ENCODE measurements around the gene SYNJ1. TPM values are rescaled to one million over a fixed set of nuclear protein-coding genes. Genes with fewer than 3 reads are reported as not detected.
A peak's percentile ranks its signal among the peaks of the same experiment; 100 is the strongest.
"Not testable (repeated sequence)": the region's sequence is repeated elsewhere in the genome, so short reads cannot be mapped to it uniquely, and the experiment has no call there.

The SYNJ1 gene
- total RNA-seq, 4 donors from 2014 or later = 6.5 to 13.8 (median 7.6) TPM

DNA sequence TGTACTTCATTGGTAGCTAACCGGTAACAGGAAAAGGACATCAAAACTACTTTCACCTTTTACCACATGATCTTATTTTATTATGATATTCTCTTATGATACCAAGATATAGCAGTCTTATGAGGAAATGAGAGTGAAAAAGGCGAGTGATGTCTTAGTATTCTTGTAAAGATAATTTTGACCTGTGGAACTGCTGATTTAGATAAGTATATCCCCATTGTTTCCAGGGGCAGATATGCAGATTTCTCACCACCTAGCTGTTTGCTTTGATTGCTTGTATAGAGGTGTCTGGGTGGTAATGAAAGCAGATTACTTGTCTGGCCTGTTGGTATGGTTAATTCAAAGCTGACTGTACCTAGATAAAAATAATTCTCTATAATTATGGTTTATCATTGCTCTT, 53.1 kb downstream of the SYNJ1 start:
- intact Hi-C loops (cut with DNase I) = no loop called here
- 89 to 91% methylated on average over 2 of the region's 2 CpGs for WGBS, 2 donors
- Histone ChIP-seq H3K4me1 (no peaks in the 10 kb centered on the region), H3K36me3 (peaks cover 0 to 52% (median 0%) of the 10 kb centered on the region in 3 donors), H3K4me3 (no peak overlapping the region), H3K27ac (no peak overlapping the region), H3K9me3 (no peaks in the 10 kb centered on the region), H3K27me3 (no peaks in the 10 kb centered on the region)
- TF ChIP-seq POLR2A (IDR thresholded peaks at IDR 0.05) (no peak), CTCF (IDR thresholded peaks at IDR 0.05) (no peak)
- no peak for DNase-seq

DNA sequence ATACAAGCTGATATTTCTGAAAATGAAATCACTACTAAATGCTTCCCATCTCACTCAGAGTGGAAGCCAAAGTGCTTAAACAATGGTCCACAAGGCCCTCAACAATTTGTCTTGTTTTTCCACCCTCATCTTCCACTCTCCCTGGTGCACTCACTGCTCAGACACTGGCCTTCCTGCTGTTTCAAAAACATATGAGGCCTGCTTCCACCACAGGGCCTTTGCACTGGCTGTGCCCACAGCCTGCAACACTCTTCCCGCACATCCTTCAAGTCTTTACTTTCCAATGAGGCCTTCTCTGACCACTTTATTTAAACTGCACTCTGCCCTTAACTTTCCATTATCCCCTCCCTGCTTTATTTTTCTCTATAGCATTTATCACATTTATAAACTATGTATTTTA, 53.8 kb downstream of the SYNJ1 start:
- intact Hi-C loops (cut with DNase I) = no loop called here
- TF ChIP-seq POLR2A (IDR thresholded peaks at IDR 0.05) = no peak
- TF ChIP-seq CTCF (IDR thresholded peaks at IDR 0.05) = no peak

GRCh38 chr21:32666258-32666657, 61.6 kb downstream of the SYNJ1 start:
- no peak overlapping the region for H3K27ac ChIP-seq
- peaks cover 12 to 93% (median 34%) of the 10 kb centered on the region in 3 donors for H3K36me3 ChIP-seq
- peaks cover 0 to 2% (median 0%) of the 10 kb centered on the region in 3 donors for H3K4me1 ChIP-seq
- TF ChIP-seq POLR2A (IDR thresholded peaks at IDR 0.05) (no peak), CTCF (IDR thresholded peaks at IDR 0.05) (no peak)
- DNase-seq = no peak
- WGBS, 2 donors = 71 to 89% methylated on average over 1 of the region's 1 CpG
- intact Hi-C loops (cut with DNase I) = no loop called here
- H3K4me3 ChIP-seq = no peak overlapping the region
- H3K9me3 ChIP-seq = peaks cover 0 to 27% (median 17%) of the 10 kb centered on the region in 3 donors
- H3K27me3 ChIP-seq = no peaks in the 10 kb centered on the region

More for the DNA sequence above, 53.8 kb downstream of the SYNJ1 start:
- no peaks in the 10 kb centered on the region for H3K9me3 ChIP-seq
- no peaks in the 10 kb centered on the region for H3K27me3 ChIP-seq
- no peak overlapping the region for H3K4me3 ChIP-seq
- peaks cover 0 to 59% (median 4%) of the 10 kb centered on the region in 3 donors for H3K36me3 ChIP-seq
- H3K27ac ChIP-seq = no peak overlapping the region
- DNase-seq = no peak
- 94 to 100% methylated on average over 1 of the region's 1 CpG for WGBS, 2 donors
- no peaks in the 10 kb centered on the region for H3K4me1 ChIP-seq

DNA sequence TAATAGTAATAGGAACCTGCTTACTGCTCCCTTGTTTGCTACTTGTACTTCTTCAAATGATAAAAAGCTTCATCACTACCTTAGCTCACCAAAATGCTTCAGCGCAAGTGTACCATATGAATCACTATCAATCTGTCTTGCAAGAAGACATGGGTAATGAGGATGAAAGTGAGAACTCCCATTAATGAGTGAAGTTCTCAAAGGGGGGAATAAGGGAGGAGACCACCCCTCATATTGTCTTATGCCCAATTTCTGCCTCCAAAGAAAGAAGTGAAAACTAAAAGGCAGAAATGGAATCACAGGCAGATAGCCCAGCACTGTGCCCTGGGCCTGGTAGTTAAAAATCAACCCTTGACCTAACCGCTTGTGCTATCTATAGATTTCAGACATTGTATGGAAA, 63.7 kb downstream of the SYNJ1 start:
- DNase-seq; H3K27ac ChIP-seq; H3K4me3 ChIP-seq; H3K4me1 ChIP-seq; intact Hi-C loops (cut with DNase I); H3K27me3 ChIP-seq: not testable (repeated sequence)
- WGBS, 2 donors = 97% methylated on average over 2 of the region's 2 CpGs
- H3K9me3 ChIP-seq = peaks cover 0 to 27% (median 17%) of the 10 kb centered on the region in 3 donors
- H3K36me3 ChIP-seq = peaks cover 12 to 98% (median 31%) of the 10 kb centered on the region in 3 donors

DNA sequence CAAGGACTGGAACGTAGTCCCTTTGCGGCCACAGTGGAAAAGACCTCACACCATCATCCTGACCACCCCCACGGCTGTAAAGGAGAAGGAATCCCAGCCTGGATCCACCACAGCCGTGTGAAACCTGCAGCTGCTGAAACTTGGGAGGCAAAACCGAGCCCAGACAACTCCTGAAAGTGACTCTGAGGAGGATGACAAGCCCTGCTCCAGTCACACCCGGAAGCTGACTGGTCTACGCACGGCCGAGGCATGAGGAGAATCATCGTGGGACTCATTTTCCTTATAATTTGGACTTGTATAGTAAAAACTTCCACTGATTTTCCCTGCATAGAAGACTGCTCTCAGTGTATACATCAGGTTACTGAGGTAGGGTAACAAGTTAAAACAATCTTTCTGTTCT, 65.8 kb downstream of the SYNJ1 start:
- peaks cover 0 to 27% (median 17%) of the 10 kb centered on the region in 3 donors for H3K9me3 ChIP-seq
- H3K27ac ChIP-seq; H3K4me1 ChIP-seq; H3K27me3 ChIP-seq; intact Hi-C loops (cut with DNase I); DNase-seq; H3K4me3 ChIP-seq: not testable (repeated sequence)
- peaks cover 12 to 100% (median 30%) of the 10 kb centered on the region in 3 donors for H3K36me3 ChIP-seq
- WGBS, 2 donors = 90% methylated on average over 9 to 10 of the region's 10 CpGs

DNA sequence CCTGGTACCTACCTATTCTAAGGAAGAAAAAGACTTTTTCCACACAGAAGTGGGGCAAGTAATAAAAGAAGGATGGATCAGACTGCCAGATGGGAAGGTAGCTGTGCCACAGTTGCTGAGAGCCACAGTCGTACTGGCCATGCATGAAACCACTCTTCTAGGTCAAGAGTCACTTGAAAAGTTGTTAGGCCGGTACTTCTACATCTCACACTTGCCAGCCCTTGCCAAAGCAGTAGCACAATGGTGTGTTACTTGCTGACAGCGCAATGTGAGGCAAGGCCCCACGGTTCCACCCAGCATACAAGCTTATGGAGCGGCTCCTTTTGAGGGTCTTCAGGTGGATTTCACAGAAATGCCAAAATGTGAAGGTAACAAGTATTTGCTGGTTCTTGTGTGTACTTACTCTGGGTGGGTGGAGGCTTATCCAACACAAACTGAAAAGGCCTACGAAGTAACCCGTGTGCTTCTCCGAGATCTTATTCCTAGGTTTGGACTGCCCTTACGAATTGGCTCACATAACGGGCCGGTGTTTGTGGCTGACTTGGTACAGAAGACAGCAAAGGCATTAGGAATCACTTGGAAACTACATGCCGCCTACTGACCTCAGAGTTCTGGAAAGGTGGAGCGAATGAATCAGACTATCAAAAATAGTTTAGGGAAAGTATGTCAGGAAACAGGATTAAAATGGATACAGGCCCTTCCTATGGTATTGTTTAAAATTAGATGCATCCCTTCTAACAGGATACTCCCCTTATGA, 66.6 kb downstream of the SYNJ1 start:
- DNase-seq; intact Hi-C loops (cut with DNase I); H3K27me3 ChIP-seq; H3K4me3 ChIP-seq; H3K4me1 ChIP-seq: not testable (repeated sequence)
- H3K27ac ChIP-seq = peak overlapping the region in 2 of 4 donors; percentile 21 to 45
- H3K36me3 ChIP-seq = peaks cover 12 to 100% (median 27%) of the 10 kb centered on the region in 3 donors
- WGBS, 2 donors = 87 to 93% methylated on average over 12 of the region's 13 CpGs
- H3K9me3 ChIP-seq = peaks cover 0 to 27% (median 17%) of the 10 kb centered on the region in 3 donors
